Prostate gland (tissue), 2 donors: ENCODE results near the gene CCNH. TPM values are rescaled to one million over a fixed set of nuclear protein-coding genes. Genes with fewer than 3 reads are reported as not detected.

Source experiments
- DNase-seq: peaks from one replicate; pipeline ENCODE4 v3.0.0-alpha.2; 2019; ENCODE audit warnings: low spot score
- H3K27ac ChIP-seq, 2 donors: fragments of 200-600 bp; sonication (generic); 2 replicates each; pipeline ENCODE4 v1.5.1; 2017 to 2019
- H3K27me3 ChIP-seq: fragments of 200-600 bp; sonication (generic); replicated peaks from 2 replicates; pipeline ENCODE4 v1.5.1; 2019; ENCODE audit not compliant: insufficient read depth
- H3K36me3 ChIP-seq, 2 donors: fragments of 200-600 bp; sonication (generic); 1 replicate in 1 of 2; 2 replicates in 1 of 2; pipeline versions ENCODE4 v1.5.1 to v1.8.1; 2017 to 2019
- H3K4me1 ChIP-seq: fragments of 200-600 bp; sonication (generic); replicated peaks from 2 replicates; pipeline ENCODE4 v1.5.1; 2019
- H3K4me3 ChIP-seq, 2 donors: fragments of 200-600 bp; sonication (generic); 2 replicates each; pipeline ENCODE4 v1.5.1; 2017 to 2019
- H3K9me3 ChIP-seq: fragments of 200-600 bp; sonication (generic); 2 replicates; pipeline ENCODE4 v1.5.1; 2017
- POLR2A ChIP-seq: fragments of 450-650 bp; IDR thresholded peaks from one replicate; pipeline ENCODE4 v1.6.1; 2016; ENCODE audit warnings: antibody characterized with exemption, mild to moderate bottlenecking
- POLR2AphosphoS5 ChIP-seq: sonication (generic); formaldehyde crosslinking; IDR thresholded peaks from one replicate; pipeline ENCODE4 v1.6.1; 2017; ENCODE audit warnings: antibody characterized with exemption
- WGBS: methylation state at CpG from one replicate; pipeline ENCODE4 v1.1.5; 2018; 5-methylcytosine and 5-hydroxymethylcytosine counted together
- intact Hi-C: fragments of 100-400 bp; cut with DNase I; formaldehyde crosslinking; loops from one replicate; pipeline ENCODE4 v1.14.2; 2022
- total RNA-seq, 2 donors: library from RNA; depleted of rRNA; stranded (reverse); fragments of >200 nt; gene quantifications; one replicate each; pipeline ENCODE4 v1.1.0, GENCODE V29; 2016
- TF ChIP-seq, protein P1 (sequence below), 4 experiments: fragments of 200-600 bp in 2 of 4; fragments of 450-650 bp in 2 of 4; sonication (generic) in 2 of 4; IDR thresholded peaks; 1 replicate in 3 of 4; 2 replicates in 1 of 4; pipeline ENCODE4 v1.5.1; 2016 to 2019; ENCODE audit warnings: antibody characterized with exemption in 4 of 4, mild to moderate bottlenecking in 2 of 4, moderate library complexity in 2 of 4

Gene CCNH
- total RNA-seq, 2 donors from 2014 or later = 62.8 to 87.6 TPM

GRCh38 chr5:87430863-87431457 lies 18.2 kb upstream of the CCNH start:
- DNase-seq = no peak
- intact Hi-C loops = no loop called here
- no peaks in the 10 kb centered on the region for H3K27me3 ChIP-seq
- no peak overlapping the region for H3K4me3 ChIP-seq
- H3K4me1 ChIP-seq = no peaks in the 10 kb centered on the region
- TF ChIP-seq POLR2AphosphoS5 = no peak
- TF ChIP-seq, protein P1, sequence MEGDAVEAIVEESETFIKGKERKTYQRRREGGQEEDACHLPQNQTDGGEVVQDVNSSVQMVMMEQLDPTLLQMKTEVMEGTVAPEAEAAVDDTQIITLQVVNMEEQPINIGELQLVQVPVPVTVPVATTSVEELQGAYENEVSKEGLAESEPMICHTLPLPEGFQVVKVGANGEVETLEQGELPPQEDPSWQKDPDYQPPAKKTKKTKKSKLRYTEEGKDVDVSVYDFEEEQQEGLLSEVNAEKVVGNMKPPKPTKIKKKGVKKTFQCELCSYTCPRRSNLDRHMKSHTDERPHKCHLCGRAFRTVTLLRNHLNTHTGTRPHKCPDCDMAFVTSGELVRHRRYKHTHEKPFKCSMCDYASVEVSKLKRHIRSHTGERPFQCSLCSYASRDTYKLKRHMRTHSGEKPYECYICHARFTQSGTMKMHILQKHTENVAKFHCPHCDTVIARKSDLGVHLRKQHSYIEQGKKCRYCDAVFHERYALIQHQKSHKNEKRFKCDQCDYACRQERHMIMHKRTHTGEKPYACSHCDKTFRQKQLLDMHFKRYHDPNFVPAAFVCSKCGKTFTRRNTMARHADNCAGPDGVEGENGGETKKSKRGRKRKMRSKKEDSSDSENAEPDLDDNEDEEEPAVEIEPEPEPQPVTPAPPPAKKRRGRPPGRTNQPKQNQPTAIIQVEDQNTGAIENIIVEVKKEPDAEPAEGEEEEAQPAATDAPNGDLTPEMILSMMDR (IDR thresholded peaks at IDR 0.05) = no peak
- H3K36me3 ChIP-seq = no peaks in the 10 kb centered on the region
- H3K9me3 ChIP-seq = no peaks in the 10 kb centered on the region
- H3K27ac ChIP-seq = no peak overlapping the region

DNA sequence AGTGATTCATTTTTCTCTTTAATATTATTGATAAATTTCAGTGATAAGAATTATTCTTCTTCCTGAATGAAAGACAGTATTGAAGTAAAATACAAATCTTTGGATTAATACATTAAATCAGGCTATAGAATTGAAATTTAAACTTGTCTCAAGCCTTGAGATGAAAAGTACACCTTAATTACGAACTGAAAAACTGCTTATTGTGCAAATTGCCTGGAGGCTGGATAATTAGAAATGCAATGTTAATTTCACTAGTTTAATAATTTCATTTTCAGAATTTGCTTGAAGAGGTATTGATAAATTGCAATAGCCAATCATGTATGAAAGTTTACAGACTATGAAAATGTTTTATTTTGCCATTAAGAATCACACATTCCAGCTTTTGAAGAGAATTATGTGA lies 11.0 kb upstream of the CCNH start:
- Histone ChIP-seq H3K9me3 (no peaks in the 10 kb centered on the region), H3K27me3 (no peaks in the 10 kb centered on the region), H3K36me3 (no peaks in the 10 kb centered on the region), H3K4me3 (no peak overlapping the region), H3K27ac (no peak overlapping the region), H3K4me1 (no peaks in the 10 kb centered on the region)
- TF ChIP-seq POLR2A = no peak
- no peak for TF ChIP-seq POLR2AphosphoS5
- TF ChIP-seq, protein P1 (IDR thresholded peaks at IDR 0.05) = no peak
- DNase-seq = no peak
- WGBS = 77% methylated on average over 1 of the region's 1 CpG
- intact Hi-C loops = no loop called here

DNA sequence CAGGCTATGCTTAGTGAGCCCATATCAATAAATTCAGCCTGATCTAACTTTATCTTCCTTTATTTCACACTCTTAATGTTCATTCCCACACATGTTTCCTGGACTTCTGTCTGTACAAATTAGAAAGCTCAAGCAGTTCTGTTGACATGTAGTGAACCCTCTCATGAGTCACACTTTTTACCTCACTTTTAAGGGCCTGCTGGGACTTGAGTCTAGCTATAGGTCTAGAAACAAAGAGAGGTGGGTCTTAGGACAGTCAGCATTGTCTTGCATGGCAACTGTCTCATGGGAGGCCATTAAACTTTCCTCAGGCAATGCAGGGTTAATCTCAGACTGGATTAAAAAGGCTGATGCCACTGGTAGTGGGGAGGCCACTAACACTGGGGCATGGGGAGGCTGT lies 8.6 kb upstream of the CCNH start:
- DNase-seq = no peak
- intact Hi-C loops = no loop called here
- no peak overlapping the region for H3K27ac ChIP-seq
- no peak overlapping the region for H3K4me3 ChIP-seq
- H3K36me3 ChIP-seq = no peaks in the 10 kb centered on the region
- TF ChIP-seq, protein P1 (IDR thresholded peaks at IDR 0.05) = no peak
- TF ChIP-seq POLR2A = no peak
- TF ChIP-seq POLR2AphosphoS5 = no peak
- no peaks in the 10 kb centered on the region for H3K4me1 ChIP-seq
- no peaks in the 10 kb centered on the region for H3K27me3 ChIP-seq
- no peaks in the 10 kb centered on the region for H3K9me3 ChIP-seq

GRCh38 chr5:87418506-87418905 lies 5.8 kb upstream of the CCNH start:
- H3K9me3 ChIP-seq = no peaks in the 10 kb centered on the region
- no peak overlapping the region for H3K4me3 ChIP-seq
- H3K27me3 ChIP-seq = no peaks in the 10 kb centered on the region
- no peaks in the 10 kb centered on the region for H3K4me1 ChIP-seq
- H3K27ac ChIP-seq = no peak overlapping the region
- no peak for DNase-seq
- no peaks in the 10 kb centered on the region for H3K36me3 ChIP-seq
- TF ChIP-seq POLR2AphosphoS5 = no peak
- no peak for TF ChIP-seq POLR2A
- TF ChIP-seq, protein P1 (IDR thresholded peaks at IDR 0.05) = no peak
- intact Hi-C loops = no loop called here

- 44% methylated on average over 3 of the region's 3 CpGs for WGBS
- no peak for DNase-seq
- no peaks in the 10 kb centered on the region for H3K27me3 ChIP-seq
- peak overlapping the region; percentile 58 to 77 for H3K4me3 ChIP-seq
- no peaks in the 10 kb centered on the region for H3K36me3 ChIP-seq
- TF ChIP-seq, protein P1 (IDR thresholded peaks at IDR 0.05) = no peak
- TF ChIP-seq POLR2A (no peak), POLR2AphosphoS5 (no peak)
- intact Hi-C loops = loop anchor here (5.0 kb wide), 1 partner anchor 146 kb away; the partner anchor contains the start of gene RASA1
- H3K27ac ChIP-seq = peak overlapping the region; percentile 90 to 97
- H3K4me1 ChIP-seq = no peaks in the 10 kb centered on the region
- no peaks in the 10 kb centered on the region for H3K9me3 ChIP-seq
These were observed 564 bp upstream of the CCNH start for GRCh38 chr5:87413343-87413645.
